HG02981 (cell line): ENCODE data around the gene IRF3.

Experiments
- ATAC-seq: cut with Tn5 transposase; IDR thresholded peaks from one replicate; pipeline ENCODE4 v1.9.1; 2021; ENCODE audit warnings: mild to moderate bottlenecking, moderate library complexity; ENCODE audit not compliant: unreplicated experiment

Gene IRF3

DNA sequence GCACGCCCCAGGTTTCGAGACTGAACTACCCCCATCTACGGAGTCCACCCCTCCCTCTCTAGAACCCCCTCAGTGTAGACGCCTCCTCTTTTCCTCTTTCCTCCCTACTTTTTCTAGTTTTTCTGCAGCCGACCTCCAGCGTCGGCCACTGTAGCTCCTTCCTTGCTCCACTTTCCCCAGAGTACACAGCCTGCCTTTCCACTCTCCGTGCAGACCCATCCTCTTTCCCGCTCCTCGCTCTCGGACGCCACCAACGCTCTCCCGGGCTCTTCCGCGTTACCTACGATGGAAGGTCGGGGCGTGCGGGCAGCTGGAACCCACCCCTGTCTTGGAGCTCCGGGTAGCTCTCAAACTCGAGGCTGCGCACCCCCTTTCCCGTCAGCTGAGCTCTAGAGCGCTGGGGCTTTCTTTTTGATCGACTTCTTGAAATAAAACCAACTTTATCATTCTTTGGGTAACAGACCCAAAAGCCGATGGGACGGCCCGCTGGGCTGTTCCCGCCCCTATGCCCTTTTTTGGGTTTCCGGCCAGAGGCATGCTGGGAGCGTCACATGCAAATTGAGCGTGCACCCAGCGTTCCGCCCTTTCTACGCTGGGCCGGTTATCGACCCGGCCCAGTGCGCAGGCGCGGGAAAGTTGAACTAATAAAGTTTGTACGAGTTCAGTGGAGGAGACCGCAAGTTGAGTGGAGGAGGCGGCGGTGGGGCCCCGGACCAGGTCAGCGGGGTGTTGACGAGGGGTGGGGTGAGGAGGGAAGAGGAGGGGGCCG lies at the start of gene IRF3, which contains the start of gene BCL2L12:
TSS of gene IRF3 (minus strand) at position 507 of the 769 bp plus-strand sequence. CDS start 1,019 bp downstream, outside the sequence.
TSS of gene BCL2L12 (plus strand) at position 583 of the 769 bp plus-strand sequence. CDS start 760 bp downstream, outside the sequence.
- peak; percentile 83 for ATAC-seq

- ATAC-seq = no peak
Observed at GRCh38 chr19:49713236-49713845, 47.7 kb upstream of the IRF3 start.

GRCh38 chr19:49712397-49712859 lies 46.8 kb upstream of the IRF3 start:
- no peak for ATAC-seq

DNA sequence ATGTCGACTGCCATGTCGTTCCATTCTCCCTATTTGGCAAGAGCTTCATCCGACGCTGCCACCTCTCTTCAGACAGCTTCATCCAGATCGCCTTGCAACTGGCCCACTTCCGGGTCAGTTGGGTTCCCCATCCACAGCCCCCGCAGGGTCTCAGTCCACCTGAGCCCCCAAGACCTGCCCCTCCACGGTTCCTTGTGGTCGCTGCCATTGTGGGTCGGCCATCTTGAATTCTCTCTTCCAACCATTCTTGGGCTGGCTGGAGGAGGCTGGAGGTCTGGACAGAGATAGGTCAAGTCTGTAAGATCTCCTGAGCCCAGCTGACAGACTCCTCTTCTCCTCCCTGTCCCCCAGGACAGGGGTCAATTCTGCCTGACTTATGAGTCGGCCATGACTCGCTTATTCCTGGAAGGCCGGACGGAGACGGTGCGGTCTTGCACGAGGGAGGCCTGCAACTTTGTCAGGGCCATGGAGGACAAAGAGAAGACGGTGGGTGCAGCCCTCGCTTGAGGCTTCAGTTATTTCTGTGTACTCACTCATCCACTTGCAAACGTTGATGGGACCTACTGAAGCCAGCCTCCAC lies 44.8 kb upstream of the IRF3 start:
- ATAC-seq = no peak

- no peak for ATAC-seq
Observed at GRCh38 chr19:49705919-49706318, 40.3 kb upstream of the IRF3 start.

- ATAC-seq = no peak
Observed at GRCh38 chr19:49704888-49705642, 39.4 kb upstream of the IRF3 start.

DNA sequence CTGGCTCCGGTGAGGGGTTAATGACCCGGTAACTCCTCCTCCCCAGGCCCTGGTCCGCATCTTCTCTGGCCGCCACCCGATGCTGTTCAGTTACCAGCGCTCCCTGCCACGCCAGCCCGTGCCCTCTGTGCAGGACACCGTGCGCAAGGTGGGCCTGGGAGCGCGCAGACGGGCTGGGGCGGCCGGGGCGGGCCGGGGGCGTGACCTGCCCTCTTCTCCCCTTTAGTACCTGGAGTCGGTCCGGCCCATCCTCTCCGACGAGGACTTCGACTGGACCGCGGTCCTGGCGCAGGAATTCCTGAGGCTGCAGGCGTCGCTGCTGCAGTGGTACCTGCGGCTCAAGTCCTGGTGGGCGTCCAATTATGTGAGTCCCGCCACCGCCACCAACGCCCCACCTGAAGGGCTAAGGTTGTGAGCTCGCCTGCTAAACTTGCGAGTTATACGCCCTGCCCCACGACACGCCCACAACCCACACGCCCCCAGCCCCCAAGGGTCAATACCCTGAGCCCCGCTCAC lies 35.7 kb upstream of the IRF3 start:
- ATAC-seq = no peak

DNA sequence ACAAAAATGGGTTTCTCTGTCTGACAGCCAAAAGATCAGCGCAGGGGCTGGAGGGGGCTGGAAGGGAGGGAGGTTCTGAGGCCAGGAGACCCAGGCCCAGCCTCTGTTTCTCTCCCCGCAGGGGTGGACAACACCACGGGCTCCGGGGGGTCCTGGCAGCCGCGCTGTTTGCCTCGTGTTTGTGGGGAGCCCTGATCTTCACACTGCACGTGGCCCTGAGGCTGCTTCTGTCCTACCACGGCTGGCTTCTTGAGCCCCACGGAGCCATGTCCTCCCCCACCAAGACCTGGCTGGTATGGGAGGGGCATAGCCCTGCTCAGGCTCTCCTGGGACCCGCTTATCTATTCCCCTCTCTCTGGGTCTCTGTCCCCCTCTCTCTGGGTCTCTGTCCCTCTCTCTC lies 34.9 kb upstream of the IRF3 start:
- no peak for ATAC-seq

DNA sequence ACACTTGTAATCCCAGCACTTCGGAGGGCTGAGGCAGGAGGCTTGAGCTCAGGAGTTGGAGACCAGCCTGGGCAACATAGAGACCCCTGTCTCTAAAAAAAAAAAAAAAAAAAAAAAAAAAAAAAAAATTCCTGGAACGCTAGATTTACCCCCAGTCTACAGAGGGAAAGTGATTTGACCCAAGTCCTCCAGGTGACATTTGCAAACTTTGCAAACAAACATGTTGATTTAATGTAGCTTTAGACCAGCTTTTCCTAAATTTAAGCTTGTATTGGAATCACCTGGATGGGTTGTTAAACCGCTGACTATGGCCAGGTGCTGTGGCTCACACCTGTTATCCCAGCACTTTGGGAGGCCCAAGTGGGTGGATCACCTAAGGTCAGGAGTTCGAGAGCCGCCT lies 33.7 kb upstream of the IRF3 start:
- no peak for ATAC-seq

- no peak for ATAC-seq
Observed at GRCh38 chr19:49696865-49697264, 31.2 kb upstream of the IRF3 start.

- ATAC-seq = no peak
Observed at GRCh38 chr19:49696115-49696514, 30.5 kb upstream of the IRF3 start.

- ATAC-seq = no peak
Observed at GRCh38 chr19:49692147-49692506, 26.5 kb upstream of the IRF3 start.

DNA sequence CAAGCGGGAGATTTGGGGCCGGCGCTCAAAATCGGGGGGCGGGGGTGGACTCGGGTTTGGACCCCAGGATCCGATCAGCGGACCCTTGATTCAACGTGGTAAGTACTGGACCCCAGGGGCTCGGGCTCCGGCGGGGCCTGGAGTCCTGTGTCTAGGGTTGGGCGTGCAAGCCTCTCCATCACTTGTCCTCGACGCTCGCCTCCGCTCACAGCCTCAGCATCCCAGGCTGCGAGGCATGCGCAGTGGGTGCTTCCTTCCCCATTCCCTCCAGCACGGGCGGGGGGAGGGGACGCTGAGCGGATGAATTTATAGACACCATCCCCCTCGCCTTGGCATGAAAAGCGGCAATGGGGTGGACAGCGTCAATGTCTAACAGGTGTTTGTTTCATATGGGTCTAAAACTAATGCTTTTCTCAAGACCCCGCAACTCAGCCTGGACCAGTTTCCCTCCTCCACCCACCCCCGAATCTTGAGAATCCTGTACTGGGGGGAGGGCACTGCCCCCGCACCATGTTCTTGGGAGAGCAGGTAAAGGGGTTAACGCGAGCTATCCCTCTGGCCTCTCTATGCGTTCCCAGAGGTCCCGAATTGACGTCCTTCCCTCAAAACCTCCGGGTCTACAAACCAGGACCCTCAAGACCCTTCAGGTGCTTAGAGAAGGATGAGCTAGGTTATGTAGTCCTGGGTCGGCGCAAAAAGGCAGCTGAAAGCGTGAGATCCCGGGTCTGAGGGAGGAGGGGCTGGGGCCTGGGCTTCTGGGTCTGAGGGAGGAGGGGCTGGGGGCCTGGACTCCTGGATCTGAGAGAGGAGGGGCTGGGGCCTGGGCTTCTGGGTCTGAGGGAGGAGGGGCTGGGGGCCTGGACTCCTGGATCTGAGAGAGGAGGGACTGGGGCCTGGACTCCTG lies 25.8 kb upstream of the IRF3 start:
- ATAC-seq = no peak

- no peak for ATAC-seq
Observed at GRCh38 chr19:49690656-49691242, 25.1 kb upstream of the IRF3 start, which contains the start of gene CPT1C. TSS of gene CPT1C (plus strand) at chr19:49691116. CDS start at chr19:49692253, 1,137 bp downstream.

GRCh38 chr19:49690079-49690655 lies 24.5 kb upstream of the IRF3 start:
- no peak for ATAC-seq

DNA sequence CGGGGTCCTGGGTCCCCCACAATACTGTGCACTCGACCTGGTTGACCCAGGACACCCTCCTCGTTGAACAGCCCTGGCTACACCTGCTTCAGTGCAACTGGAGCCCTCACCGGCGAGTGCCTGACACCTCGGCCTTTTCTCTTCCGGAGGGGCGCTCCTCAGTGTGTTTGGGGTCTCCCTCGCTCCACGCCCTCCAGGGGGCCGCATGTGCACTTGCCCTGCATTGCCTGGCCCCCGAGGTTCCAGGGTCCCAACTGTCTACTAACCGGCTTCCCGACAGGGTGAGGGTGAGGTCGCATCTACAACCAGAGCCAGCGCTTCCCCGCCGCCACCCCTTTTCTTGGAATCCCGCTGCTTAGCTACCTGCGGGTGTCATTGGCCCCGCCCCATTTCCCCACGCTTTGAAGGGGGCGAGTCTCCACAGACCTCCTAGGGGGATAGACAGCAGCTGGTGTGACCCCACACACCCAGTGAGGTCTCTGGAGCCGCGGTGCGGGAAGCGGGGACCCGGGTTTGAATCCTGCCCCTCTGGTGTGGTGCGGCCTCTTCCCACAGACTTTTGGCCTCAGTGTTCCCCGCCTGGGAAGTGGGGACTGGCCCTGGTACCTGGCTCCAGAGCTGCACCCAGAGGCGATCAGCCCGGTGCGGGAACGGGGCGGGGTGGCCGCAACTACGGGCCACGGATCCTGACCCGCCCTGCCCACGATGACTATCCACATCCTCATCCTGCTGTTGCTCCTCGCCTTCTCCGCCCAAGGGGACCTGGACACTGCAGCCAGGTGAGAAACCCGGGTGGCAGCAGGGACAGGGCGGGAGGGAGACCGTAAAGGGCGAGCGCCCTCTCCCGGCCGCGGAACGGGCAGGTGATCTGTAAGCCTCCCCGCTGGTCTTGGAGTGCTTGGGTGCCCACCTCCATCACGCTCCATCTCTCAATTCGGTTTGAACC lies 23.7 kb upstream of the IRF3 start, which contains the start of gene ADM5:
TSS of gene ADM5 (plus strand) at position 462 of the 946 bp plus-strand sequence. CDS start at position 706, 244 bp downstream.
- ATAC-seq = no peak

DNA sequence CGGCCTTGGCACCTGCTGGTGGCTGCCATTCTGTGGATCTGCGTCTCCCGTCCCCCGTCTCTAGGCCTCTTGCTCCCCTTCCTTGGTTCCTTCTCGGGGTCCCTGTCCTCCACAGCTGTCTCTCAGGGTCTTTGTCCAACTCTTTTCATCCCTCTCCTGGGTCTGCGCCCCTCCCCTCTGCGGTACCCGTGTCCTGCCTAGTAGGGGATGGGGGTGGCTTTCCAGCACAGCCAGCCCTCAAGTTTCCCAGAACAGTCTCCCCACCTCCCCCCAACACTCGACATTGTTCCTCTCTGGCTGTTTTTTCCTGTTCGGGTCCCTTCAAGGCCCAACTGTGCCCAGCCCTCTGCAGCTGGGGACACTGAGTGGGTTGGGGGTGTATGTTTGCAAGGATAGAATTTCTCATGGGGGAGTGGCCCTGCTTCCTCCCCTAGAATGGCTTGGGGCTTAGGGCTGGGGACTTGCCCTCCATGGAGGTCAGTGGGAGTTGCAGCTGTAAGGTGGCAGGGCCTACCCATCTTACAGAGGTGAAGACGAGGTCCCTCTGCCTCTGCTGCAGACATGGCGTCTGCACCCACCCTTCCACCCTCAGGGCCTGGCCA lies 23.0 kb upstream of the IRF3 start:
- no peak for ATAC-seq
